GM12878 (cell line): ENCODE data around the gene PRR7. TPM values are rescaled to one million over a fixed set of nuclear protein-coding genes. Genes with fewer than 3 reads are reported as not detected.
A peak's percentile ranks its signal among the peaks of the same experiment; 100 is the strongest.

Experiments used
- CBX3 ChIP-seq: fragments of 200-600 bp; sonication (generic); IDR thresholded peaks from 2 replicates; pipeline ENCODE4 v1.6.1; 2016; ENCODE audit warnings: low read depth, borderline replicate concordance
- CHD1 ChIP-seq: IDR thresholded peaks from 2 replicates; pipeline ENCODE4 v1.6.1; 2012; ENCODE audit warnings: low read depth, low read length, improper control_type of control experiment
- E4F1 ChIP-seq: fragments of 450-650 bp; IDR thresholded peaks from 2 replicates; pipeline ENCODE4 v1.6.1; 2018; ENCODE audit warnings: borderline replicate concordance, mild to moderate bottlenecking; ENCODE audit not compliant: partially characterized antibody
- EP300 ChIP-seq, 2 experiments: fragments of 150-350 bp in 1 of 2; IDR thresholded peaks; 2 replicates each; pipeline ENCODE4 v1.6.1; 2011 to 2012; ENCODE audit warnings: low read depth in 2 of 2, low read length in 2 of 2, borderline replicate concordance in 1 of 2, improper control_type of control experiment in 1 of 2, inconsistent platforms in 1 of 2; ENCODE audit not compliant: control insufficient read depth in 1 of 2
- ESRRA ChIP-seq: IDR thresholded peaks from 2 replicates; pipeline ENCODE4 v1.6.1; 2012; ENCODE audit warnings: mild to moderate bottlenecking, low read length, improper control_type of control experiment
- HSF1 ChIP-seq: fragments of 150-350 bp; IDR thresholded peaks from 2 replicates; pipeline ENCODE4 v1.6.1; 2014; ENCODE audit warnings: mild to moderate bottlenecking, low read depth, low read length
- IRF5 ChIP-seq: fragments of 450-650 bp; IDR thresholded peaks from 2 replicates; pipeline ENCODE4 v1.6.1; 2017; ENCODE audit warnings: borderline replicate concordance
- KDM1A ChIP-seq: fragments of 200-600 bp; sonication (generic); IDR thresholded peaks from 2 replicates; pipeline ENCODE4 v1.6.1; 2016; ENCODE audit warnings: borderline replicate concordance
- MAX ChIP-seq: IDR thresholded peaks from 2 replicates; pipeline ENCODE4 v1.6.1; 2012; ENCODE audit warnings: low read depth, low read length, improper control_type of control experiment
- NBN ChIP-seq: fragments of 450-650 bp; IDR thresholded peaks from 2 replicates; pipeline ENCODE4 v1.6.1; 2016
- NFIC ChIP-seq: IDR thresholded peaks from 2 replicates; pipeline ENCODE4 v1.6.1; 2012; ENCODE audit warnings: low read depth, mild to moderate bottlenecking, inconsistent platforms, low read length, moderate library complexity
- NFXL1 ChIP-seq: fragments of 450-650 bp; IDR thresholded peaks from 2 replicates; pipeline ENCODE4 v1.6.1; 2017; ENCODE audit warnings: antibody characterized with exemption, mild to moderate bottlenecking, borderline replicate concordance
- NFYB ChIP-seq: IDR thresholded peaks from 2 replicates; pipeline ENCODE4 v1.6.1; 2011; ENCODE audit warnings: low read depth, mild to moderate bottlenecking, low read length, improper control_type of control experiment, moderate library complexity; ENCODE audit not compliant: insufficient read depth
- PAX8 ChIP-seq: fragments of 450-650 bp; IDR thresholded peaks from 2 replicates; pipeline ENCODE4 v1.6.1; 2017; ENCODE audit warnings: mild to moderate bottlenecking, moderate library complexity
- POLR2AphosphoS5 ChIP-seq: IDR thresholded peaks from 2 replicates; pipeline ENCODE4 v1.6.1; 2011; ENCODE audit warnings: mild to moderate bottlenecking, low read length, inconsistent platforms
- POU2F2 ChIP-seq: IDR thresholded peaks from 3 replicates; pipeline ENCODE4 v1.6.1; 2011; ENCODE audit warnings: low read depth, mild to moderate bottlenecking, low read length, borderline replicate concordance
- SMAD1 ChIP-seq: fragments of 450-650 bp; IDR thresholded peaks from 2 replicates; pipeline ENCODE4 v1.6.1; 2018; ENCODE audit warnings: mild to moderate bottlenecking, low read depth; ENCODE audit not compliant: partially characterized antibody
- SPI1 ChIP-seq: IDR thresholded peaks from 2 replicates; pipeline ENCODE4 v1.6.1; 2011; ENCODE audit warnings: low read depth, mild to moderate bottlenecking, low read length, moderate library complexity, borderline replicate concordance; ENCODE audit not compliant: insufficient read depth
- TAF1 ChIP-seq: IDR thresholded peaks from 2 replicates; pipeline ENCODE4 v1.6.1; 2011; ENCODE audit warnings: mild to moderate bottlenecking, low read depth, low read length, borderline replicate concordance
- YBX1 ChIP-seq: fragments of 450-650 bp; IDR thresholded peaks from 2 replicates; pipeline ENCODE4 v1.6.1; 2016; ENCODE audit warnings: antibody characterized with exemption
- ZBTB11 ChIP-seq: fragments of 450-650 bp; formaldehyde crosslinking; IDR thresholded peaks from 2 replicates; pipeline ENCODE4 v1.5.0; 2022; ENCODE audit warnings: mild to moderate bottlenecking, missing genetic modification characterization
- polyA plus RNA-seq, 11 experiments: library from polyadenylated mRNA; depleted of rRNA in 4 of 11; unstranded in 6 of 11; stranded (reverse) in 5 of 11; fragments of >200 nt; fragmentation: Nextera tagmentation in 4 of 11; fragmentation: Illumina TruSeq in 1 of 11; extraction: Ambion mirVana in 4 of 11; extraction: Trizol in 1 of 11; gene quantifications; 1 replicate in 1 of 11; 2 replicates in 10 of 11; pipeline versions ENCODE4 v1.2.1 to v1.2.3, GENCODE V29; 2011 to 2016; ENCODE audit warnings: inconsistent platforms in 2 of 11, missing spikeins in 2 of 11, low read depth in 1 of 11
- total RNA-seq, 4 experiments: library from RNA; depleted of rRNA in 3 of 4; stranded (reverse); fragments of >200 nt in 3 of 4; fragmentation: Illumina TruSeq in 1 of 4; extraction: Trizol in 1 of 4; gene quantifications; 2 replicates each; pipeline versions ENCODE4 v1.2.1 to v1.2.3, GENCODE V29; 2013 to 2021

Gene PRR7
- total and polyA plus RNA-seq, 10 of the 15 experiments (the other 5 are each of a cell fraction or from before 2014, with no cell fraction given): 0.09 to 18.8 (median 4.6) TPM; not detected in 2

GRCh38 chr5:177501874-177502678, 55.5 kb downstream of the PRR7 start (continued):
- TF ChIP-seq HSF1: no peak
- TF ChIP-seq IRF5: no peak; the same call in 1 of the 2 replicates
- TF ChIP-seq CBX3: no peak
- no peak for TF ChIP-seq TAF1
- TF ChIP-seq KDM1A: no peak
- peak; percentile 92 for TF ChIP-seq SPI1
- peak; percentile 97 for TF ChIP-seq NFXL1
- peak; percentile 99 for TF ChIP-seq NBN
- no peak for TF ChIP-seq NFYB
- TF ChIP-seq POLR2AphosphoS5: 0 out of 2 replicates have a peak, but pooled peaks have one; percentile 7
- TF ChIP-seq NFIC: no peak
- TF ChIP-seq MAX: no peak
- TF ChIP-seq EP300 (IDR thresholded peaks at IDR 0.05; ENCODE audit: borderline replicate concordance in 1 of 2, control insufficient read depth in 1 of 2, low read depth in 2 of 2, low read length in 2 of 2): peak; percentile 82 to 91; a peak in 3 of 4 replicates
- TF ChIP-seq E4F1: no peak
- TF ChIP-seq CHD1: no peak
- no peak for TF ChIP-seq YBX1
- no peak for TF ChIP-seq ESRRA
- peak; percentile 77 for TF ChIP-seq SMAD1
- 0 out of 3 replicates have a peak, but pooled peaks have one; percentile 5 for TF ChIP-seq POU2F2
- no peak for TF ChIP-seq PAX8
- no peak for TF ChIP-seq ZBTB11 (CRISPR knock-in tag)
